Neural cell (in vitro differentiated cells): ENCODE data around the gene SH2D1B. TPM values are rescaled to one million over a fixed set of nuclear protein-coding genes. Genes with fewer than 3 reads are reported as not detected.

Experiments used
- H2AFZ ChIP-seq: fragments of 200-600, 300-800 bp; sonication (generic), shearing (Covaris generic); 2 replicates; pipeline ENCODE4 v1.6.0; 2014; ENCODE audit warnings: low read depth, mild to moderate bottlenecking, antibody characterized with exemption, low read length, moderate library complexity
- H3F3A ChIP-seq: fragments of 200-600 bp; shearing (Covaris generic); 2 replicates; pipeline ENCODE4 v1.6.1; 2016; ENCODE audit warnings: mild to moderate bottlenecking, moderate library complexity, mixed read lengths, antibody characterized with exemption, low read length; ENCODE audit not compliant: insufficient read depth, poor library complexity, severe bottlenecking
- H3K27ac ChIP-seq: fragments of 200-600, 300-800 bp; sonication (generic), shearing (Covaris generic); 2 replicates; pipeline ENCODE4 v1.5.1; 2014; ENCODE audit warnings: mild to moderate bottlenecking, low read length, moderate library complexity
- H3K27me3 ChIP-seq: fragments of 300-800, 200-600 bp; sonication (generic), shearing (Covaris generic); 2 replicates; pipeline ENCODE4 v1.6.0; 2014; ENCODE audit warnings: mild to moderate bottlenecking, low read depth, low read length, moderate library complexity; ENCODE audit not compliant: insufficient read depth
- H3K36me3 ChIP-seq: fragments of 300-800, 200-600 bp; sonication (generic), shearing (Covaris generic); 2 replicates; pipeline ENCODE4 v1.5.1; 2014; ENCODE audit warnings: mild to moderate bottlenecking, antibody characterized with exemption, low read length, moderate library complexity; ENCODE audit not compliant: insufficient read depth
- H3K4me2 ChIP-seq: fragments of 300-800, 200-600 bp; sonication (generic), shearing (Covaris generic); 2 replicates; pipeline ENCODE4 v1.6.0; 2014; ENCODE audit warnings: mild to moderate bottlenecking, low read length
- H3K4me3 ChIP-seq: fragments of 300-800, 200-600 bp; sonication (generic), shearing (Covaris generic); 2 replicates; pipeline ENCODE4 v1.5.1; 2014; ENCODE audit warnings: mild to moderate bottlenecking, low read length, moderate library complexity
- H3K79me2 ChIP-seq: fragments of 200-600 bp; shearing (Covaris generic); replicated peaks from 2 replicates; pipeline ENCODE4 v1.6.0; 2014; ENCODE audit warnings: mild to moderate bottlenecking, low read length, moderate library complexity; ENCODE audit not compliant: insufficient read depth
- H3K9ac ChIP-seq: fragments of 300-800, 200-600 bp; sonication (generic), shearing (Covaris generic); 2 replicates; pipeline ENCODE4 v1.6.1; 2016; ENCODE audit warnings: mild to moderate bottlenecking, low read length, mixed read lengths
- H3K9me2 ChIP-seq: fragments of 200-600 bp; shearing (Covaris generic); 2 replicates; pipeline ENCODE4 v1.6.1; 2016; ENCODE audit warnings: mild to moderate bottlenecking, low read length, mixed read lengths; ENCODE audit not compliant: insufficient read depth
- H3K9me3 ChIP-seq: fragments of 200-600, 300-800 bp; sonication (generic), shearing (Covaris generic); 2 replicates; pipeline ENCODE4 v1.6.1; 2016; ENCODE audit warnings: mild to moderate bottlenecking, mixed run types, low read length, moderate library complexity, mixed read lengths
- H4K20me1 ChIP-seq: fragments of 200-600 bp; shearing (Covaris generic); 2 replicates; pipeline ENCODE4 v1.6.1; 2016; ENCODE audit warnings: mild to moderate bottlenecking, mixed run types; ENCODE audit not compliant: insufficient read depth
- CTCF ChIP-seq: fragments of 450-650 bp; IDR thresholded peaks from 2 replicates; pipeline ENCODE4 v1.5.1; 2014; ENCODE audit warnings: antibody characterized with exemption, mild to moderate bottlenecking, moderate library complexity; ENCODE audit not compliant: poor library complexity, severe bottlenecking
- EP300 ChIP-seq: fragments of 450-650 bp; conservative IDR thresholded peaks from 2 replicates; pipeline ENCODE4 v1.6.1; 2014; ENCODE audit warnings: antibody characterized with exemption, mild to moderate bottlenecking, moderate library complexity; ENCODE audit not compliant: poor library complexity, severe bottlenecking
- EZH2 ChIP-seq: fragments of 200-600, 300-800 bp; shearing (Covaris generic), sonication (generic); IDR thresholded peaks from 2 replicates; pipeline ENCODE4 v1.6.1; 2014; ENCODE audit warnings: antibody characterized with exemption, low read length, borderline replicate concordance, mild to moderate bottlenecking; ENCODE audit not compliant: insufficient read depth, poor library complexity, severe bottlenecking
- MXI1 ChIP-seq: fragments of 450-650 bp; conservative IDR thresholded peaks from 2 replicates; pipeline ENCODE4 v1.6.1; 2014; ENCODE audit warnings: antibody characterized with exemption, mild to moderate bottlenecking; ENCODE audit not compliant: poor library complexity, severe bottlenecking
- POLR2AphosphoS5 ChIP-seq: IDR thresholded peaks from 2 replicates; pipeline ENCODE4 v1.6.1; 2012
- RAD21 ChIP-seq: fragments of 450-650 bp; conservative IDR thresholded peaks from 2 replicates; pipeline ENCODE4 v1.6.1; 2014; ENCODE audit warnings: antibody characterized with exemption, mild to moderate bottlenecking, moderate library complexity
- REST ChIP-seq: IDR thresholded peaks from 2 replicates; pipeline ENCODE4 v1.6.1; 2012; ENCODE audit warnings: borderline replicate concordance
- SMC3 ChIP-seq: fragments of 450-650 bp; conservative IDR thresholded peaks from 2 replicates; pipeline ENCODE4 v1.6.1; 2014; ENCODE audit warnings: antibody characterized with exemption, mild to moderate bottlenecking, moderate library complexity; ENCODE audit not compliant: poor library complexity
- TAF1 ChIP-seq: IDR thresholded peaks from 2 replicates; pipeline ENCODE4 v1.6.1; 2012; ENCODE audit warnings: low read depth
- polyA plus RNA-seq: library from polyadenylated mRNA; depleted of rRNA; stranded (reverse); fragments of >200 nt; gene quantifications from 2 replicates; pipeline ENCODE4 v1.2.3, GENCODE V29; 2014

The SH2D1B gene
- polyA plus RNA-seq, 1 donor from 2014 or later: not detected

GRCh38 chr1:162372159-162373071, 39.5 kb downstream of the SH2D1B start:
- Histone ChIP-seq H3K4me2 (no peak overlapping the region), H3K4me3 (no peak overlapping the region), H3K79me2 (no peaks in the 10 kb centered on the region), H3K9me2 (no peaks in the 10 kb centered on the region), H2AFZ (no peak overlapping the region), H4K20me1 (no peaks in the 10 kb centered on the region), H3K27ac (no peak overlapping the region), H3F3A (no peaks in the 10 kb centered on the region), H3K9ac (no peak overlapping the region), H3K9me3 (no peaks in the 10 kb centered on the region), H3K27me3 (no peaks in the 10 kb centered on the region), H3K36me3 (no peaks in the 10 kb centered on the region)
- TF ChIP-seq EP300 (no peak), REST (no peak), SMC3 (no peak), POLR2AphosphoS5 (no peak), RAD21 (no peak), EZH2 (no peak), TAF1 (no peak), MXI1 (no peak), CTCF (no peak)

DNA sequence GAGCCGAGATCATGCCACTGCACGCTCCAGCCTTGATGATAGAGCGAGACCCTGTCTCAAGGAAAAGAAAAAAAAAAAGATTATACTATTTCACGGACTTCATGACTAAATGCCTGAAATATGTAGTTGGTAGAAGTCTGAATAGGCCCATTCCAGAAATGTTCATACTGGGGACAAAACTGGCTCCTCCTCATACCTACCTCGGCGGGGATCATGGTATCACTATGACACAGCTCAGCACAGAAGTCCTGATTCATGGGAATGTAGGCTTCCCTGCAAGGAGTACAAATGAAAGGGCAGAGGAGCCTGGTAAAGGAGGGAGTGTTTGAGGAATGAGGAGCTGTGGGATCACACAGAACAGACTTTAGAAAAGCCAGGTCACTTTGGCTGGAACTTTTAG, 40.3 kb downstream of the SH2D1B start:
- Histone ChIP-seq H3K9me3 (no peaks in the 10 kb centered on the region), H4K20me1 (no peaks in the 10 kb centered on the region), H3K4me3 (no peak overlapping the region), H3K27ac (no peak overlapping the region), H3K36me3 (no peaks in the 10 kb centered on the region), H3K9ac (no peak overlapping the region), H3K27me3 (no peaks in the 10 kb centered on the region), H3K9me2 (no peaks in the 10 kb centered on the region), H3K4me2 (no peak overlapping the region), H2AFZ (no peak overlapping the region), H3K79me2 (no peaks in the 10 kb centered on the region), H3F3A (no peaks in the 10 kb centered on the region)
- TF ChIP-seq TAF1: no peak
- TF ChIP-seq POLR2AphosphoS5: no peak
- TF ChIP-seq EP300: no peak
- no peak for TF ChIP-seq SMC3
- TF ChIP-seq EZH2: no peak
- TF ChIP-seq RAD21: no peak
- no peak for TF ChIP-seq CTCF
